ENCODE results near the gene SRPK2.
"Not testable (repeated sequence)": the region's sequence is repeated elsewhere in the genome, so short reads cannot be mapped to it uniquely, and the experiment has no call there.

SRPK2 gene

GRCh38 chr7:105304040-105304895 is 84.5 kb downstream of the SRPK2 start:
- DNase-seq (ENCODE audit: low read depth, low spot score) = no peak

DNA sequence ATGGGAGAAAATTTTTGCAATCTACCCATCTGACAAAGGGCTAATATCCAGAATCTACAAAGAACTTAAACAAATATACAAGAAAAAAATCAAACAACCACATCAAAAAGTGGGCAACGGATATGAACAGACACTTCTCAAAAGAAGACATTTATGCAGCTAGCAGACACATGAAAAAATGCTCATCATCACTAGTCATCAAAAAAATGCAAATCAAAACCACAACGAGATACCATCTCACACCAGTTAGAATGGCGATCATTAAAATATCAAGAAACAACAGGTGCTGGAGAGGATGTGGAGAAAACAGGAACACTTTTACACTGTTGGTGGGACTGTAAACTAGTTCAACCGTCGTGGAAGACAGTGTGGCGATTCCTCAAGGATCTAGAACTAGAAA is 88.1 kb downstream of the SRPK2 start:
- DNase-seq (ENCODE audit: low read depth, low spot score) = not testable (repeated sequence)

DNA sequence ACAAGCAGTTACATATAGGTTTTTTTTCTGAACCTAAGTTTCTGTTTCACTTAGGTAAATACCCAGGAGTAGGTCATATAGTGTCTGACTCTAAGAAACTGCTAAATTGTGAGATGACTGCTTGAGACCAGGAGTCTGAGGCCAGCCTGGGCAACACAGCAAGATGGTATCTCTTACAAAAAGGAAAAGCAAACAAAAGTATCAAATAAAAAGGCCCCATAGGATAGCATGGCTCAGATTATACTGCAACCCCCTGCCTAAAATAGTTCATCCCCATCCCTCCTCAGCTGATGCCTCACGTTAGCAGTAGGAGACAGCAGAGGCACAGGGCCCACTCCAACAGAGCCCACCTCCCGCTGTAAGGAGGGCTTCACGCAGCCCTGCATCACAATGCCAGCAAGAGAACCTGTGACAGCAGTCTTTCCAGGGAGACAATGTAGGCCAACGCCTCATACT is 90.3 kb downstream of the SRPK2 start:
- DNase-seq (ENCODE audit: low read depth, low spot score) = peak; percentile 21

GRCh38 chr7:105297985-105298384 is 90.7 kb downstream of the SRPK2 start:
- DNase-seq (ENCODE audit: low read depth, low spot score) = no peak

- DNase-seq (ENCODE audit: low read depth, low spot score) = no peak
Measured at GRCh38 chr7:105297309-105297708, 91.4 kb downstream of the SRPK2 start.

DNA sequence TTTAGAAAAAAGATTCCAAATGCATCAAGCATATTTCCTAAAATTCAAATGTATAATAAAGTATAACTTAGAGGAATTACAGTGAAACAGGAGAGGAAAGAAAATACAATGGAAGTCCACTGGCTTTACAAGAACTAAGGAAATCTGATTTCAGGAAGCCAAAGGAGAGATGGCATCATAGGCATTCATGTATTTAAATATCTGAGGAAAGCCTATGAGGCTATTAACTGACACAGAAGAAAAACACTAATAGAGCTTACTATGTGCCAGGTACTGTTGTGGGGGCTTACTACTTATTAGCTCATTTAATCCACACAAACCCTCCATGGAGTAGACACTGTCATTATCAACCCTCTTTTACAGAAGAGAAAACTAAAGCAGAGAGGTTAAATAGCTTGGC is 92.2 kb downstream of the SRPK2 start:
- no peak for DNase-seq (ENCODE audit: low read depth, low spot score)

DNA sequence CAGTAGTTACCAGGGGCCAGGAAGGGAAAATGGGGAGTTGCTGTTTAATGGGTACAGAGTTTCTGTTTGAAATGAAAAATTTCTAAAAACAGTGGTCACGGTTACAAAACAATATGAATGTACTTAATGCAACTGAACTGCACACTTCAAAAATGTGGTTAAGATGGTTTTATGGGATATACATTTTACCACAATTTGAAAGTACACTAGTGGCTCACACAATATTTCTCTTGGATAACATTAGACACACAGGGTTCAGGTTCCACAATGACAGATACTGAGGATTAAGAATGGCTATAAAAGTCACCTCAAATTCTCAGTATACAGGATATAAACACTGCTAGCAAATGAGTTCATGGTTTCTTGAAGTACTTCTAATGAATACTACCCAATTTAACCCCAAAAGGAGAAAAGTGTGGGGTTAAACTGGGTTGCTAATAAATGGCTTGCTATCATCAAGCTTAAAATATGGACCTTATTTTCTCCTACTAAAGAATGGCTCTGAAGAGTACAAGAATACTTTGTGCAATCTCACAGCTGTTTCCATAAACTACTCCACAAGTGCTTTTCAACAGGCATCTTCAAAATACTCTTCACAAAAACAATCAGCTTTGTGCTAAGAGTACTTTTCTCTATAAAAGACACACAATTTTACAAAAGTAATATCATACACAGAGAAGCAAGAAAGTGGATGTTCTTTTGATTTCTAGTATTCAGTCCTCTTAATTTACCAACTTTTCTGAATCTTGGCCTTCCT is 92.9 kb downstream of the SRPK2 start:
- no peak for DNase-seq (ENCODE audit: low read depth, low spot score)

DNA sequence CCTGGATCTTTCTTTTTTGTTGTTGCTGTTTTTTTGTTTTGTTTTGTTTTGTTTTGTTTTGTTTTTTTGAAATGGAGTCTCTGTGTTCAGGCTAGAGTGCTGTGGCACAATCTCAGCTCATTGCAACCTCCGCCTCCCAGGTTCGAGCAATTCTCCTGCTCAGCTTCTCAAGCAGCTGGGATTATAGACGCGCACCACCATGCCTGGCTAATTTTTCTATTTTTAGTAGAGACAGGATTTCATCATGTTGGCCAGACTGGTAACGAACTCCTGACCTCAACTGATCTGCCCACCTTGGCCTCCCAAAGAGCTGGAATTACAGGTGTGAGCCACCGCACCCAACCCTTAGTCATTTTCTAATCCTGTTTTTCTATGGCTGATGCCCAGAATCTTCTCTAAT is 94.2 kb downstream of the SRPK2 start:
- DNase-seq (ENCODE audit: low read depth, low spot score) = not testable (repeated sequence)

- DNase-seq (ENCODE audit: low read depth, low spot score) = no peak
Measured at GRCh38 chr7:105289704-105290103, 99.0 kb downstream of the SRPK2 start.

- DNase-seq (ENCODE audit: low read depth, low spot score) = no peak
Measured at GRCh38 chr7:105286441-105286840, 102.3 kb downstream of the SRPK2 start.

DNA sequence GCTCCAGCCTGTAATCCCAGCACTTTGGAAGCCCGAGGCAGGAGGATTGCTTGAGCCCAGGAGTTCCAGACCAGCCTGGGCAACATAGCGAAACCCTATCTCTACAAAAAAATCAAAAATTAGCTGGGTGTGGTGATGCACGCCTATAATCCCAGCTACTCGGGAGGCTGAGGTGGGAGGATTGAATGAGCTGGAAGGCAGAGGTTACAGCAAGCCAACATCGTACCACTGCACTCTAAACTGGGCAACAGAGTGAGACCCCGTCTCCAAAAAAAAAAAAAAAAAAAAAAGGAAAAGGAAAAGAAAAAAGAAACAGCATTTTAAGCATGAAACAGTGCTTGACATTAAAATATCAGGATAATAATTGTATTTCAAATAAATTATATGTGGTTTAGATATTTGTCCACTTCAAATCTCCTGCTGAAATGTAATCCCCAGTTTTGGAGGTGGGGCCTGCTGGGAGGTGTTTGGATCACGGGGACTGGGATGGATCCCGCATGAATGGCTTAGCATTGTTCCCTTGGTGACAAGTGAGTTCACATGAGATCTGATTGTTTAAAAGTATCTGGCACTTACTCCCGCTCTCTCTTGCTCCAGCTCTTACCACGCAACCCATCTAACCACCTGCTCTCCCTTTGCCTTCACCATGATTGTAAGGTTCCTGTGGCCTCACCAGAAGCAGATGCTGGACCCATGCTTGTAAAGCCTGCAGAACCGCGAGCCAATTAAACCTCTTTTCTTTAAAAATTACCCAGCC is 103.4 kb downstream of the SRPK2 start:
- no peak for DNase-seq (ENCODE audit: low read depth, low spot score)

GRCh38 chr7:105284014-105284413 is 104.7 kb downstream of the SRPK2 start:
- DNase-seq (ENCODE audit: low read depth, low spot score) = no peak

DNA sequence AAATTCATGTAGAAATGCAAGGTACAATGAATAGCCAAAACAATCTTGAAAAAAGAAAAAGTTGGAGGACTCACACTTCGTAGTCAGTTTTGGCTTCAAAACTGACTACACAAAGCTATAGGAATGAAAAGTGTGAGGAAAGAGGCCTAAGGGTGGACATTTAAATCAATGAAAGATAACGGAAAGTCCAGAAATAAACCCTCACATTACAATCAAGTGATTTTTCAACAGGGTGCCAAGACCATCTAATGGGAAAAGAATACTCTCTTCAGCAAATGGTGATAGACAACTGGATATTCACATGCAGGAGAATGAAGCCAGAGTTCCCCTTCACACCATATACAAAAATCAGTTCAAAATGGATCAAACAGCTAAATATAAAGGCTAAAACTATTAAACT is 106.8 kb downstream of the SRPK2 start:
- DNase-seq (ENCODE audit: low read depth, low spot score) = no peak

GRCh38 chr7:105279688-105280007 is 109.1 kb downstream of the SRPK2 start:
- no peak for DNase-seq (ENCODE audit: low read depth, low spot score)

- no peak for DNase-seq (ENCODE audit: low read depth, low spot score)
Measured at GRCh38 chr7:105278973-105279687, 109.6 kb downstream of the SRPK2 start.

GRCh38 chr7:105278565-105278964 is 110.2 kb downstream of the SRPK2 start:
- no peak for DNase-seq (ENCODE audit: low read depth, low spot score)

- no peak for DNase-seq (ENCODE audit: low read depth, low spot score)
Measured at GRCh38 chr7:105277341-105277740, 111.4 kb downstream of the SRPK2 start.

- peak; percentile 6 for DNase-seq (ENCODE audit: low read depth, low spot score)
Measured at GRCh38 chr7:105270117-105270516, 118.6 kb downstream of the SRPK2 start.

GRCh38 chr7:105269397-105269796 is 119.3 kb downstream of the SRPK2 start:
- DNase-seq (ENCODE audit: low read depth, low spot score) = no peak

- DNase-seq (ENCODE audit: low read depth, low spot score) = no peak
Measured at GRCh38 chr7:105268511-105269392, 120.0 kb downstream of the SRPK2 start.

DNA sequence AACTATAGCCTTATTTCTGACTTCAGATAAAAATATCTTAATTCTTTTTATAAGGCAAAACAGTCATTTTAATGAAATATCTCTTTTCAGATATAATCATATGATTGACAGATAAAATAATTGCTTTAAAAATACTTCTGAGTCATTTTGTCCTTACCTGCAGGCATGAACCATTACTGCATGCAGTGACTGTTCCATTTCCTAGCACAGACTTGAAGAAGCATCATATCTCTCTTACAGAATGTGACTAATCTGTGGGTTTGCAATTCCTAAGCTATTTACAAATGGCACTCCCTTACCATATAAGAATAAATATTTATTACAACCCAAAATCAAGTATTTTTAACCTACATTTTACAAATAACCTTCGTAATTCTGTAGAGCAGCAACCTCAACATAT is 120.7 kb downstream of the SRPK2 start:
- no peak for DNase-seq (ENCODE audit: low read depth, low spot score)
